Parathyroid adenoma (tissue), 2 donors: ENCODE measurements around the gene SLC17A6.

Experiments used
- H2AFZ ChIP-seq: fragments of 300-600 bp; sonication (generic); one replicate; pipeline ENCODE4 v1.7.0; 2017; ENCODE audit warnings: antibody characterized with exemption, mild to moderate bottlenecking
- H3K27ac ChIP-seq: fragments of 300-600 bp; sonication (generic); one replicate; pipeline ENCODE4 v1.7.0; 2017
- H3K27me3 ChIP-seq: fragments of 300-600 bp; sonication (generic); one replicate; pipeline ENCODE4 v1.7.0; 2017; ENCODE audit warnings: low read length; ENCODE audit not compliant: control insufficient read depth, insufficient read depth
- H3K36me3 ChIP-seq: fragments of 300-600 bp; sonication (generic); one replicate; pipeline ENCODE4 v1.7.0; 2017; ENCODE audit warnings: low read length; ENCODE audit not compliant: control insufficient read depth, insufficient read depth
- H3K4me1 ChIP-seq: fragments of 300-600 bp; sonication (generic); one replicate; pipeline ENCODE4 v1.7.0; 2017; ENCODE audit warnings: control low read depth
- H3K4me2 ChIP-seq: fragments of 300-600 bp; sonication (generic); one replicate; pipeline ENCODE4 v1.7.0; 2017; ENCODE audit warnings: low read length
- H3K4me3 ChIP-seq: fragments of 300-600 bp; sonication (generic); one replicate; pipeline ENCODE4 v1.7.0; 2017; ENCODE audit warnings: low read depth, low read length
- H3K79me2 ChIP-seq: fragments of 300-600 bp; sonication (generic); one replicate; pipeline ENCODE4 v1.7.0; 2017; ENCODE audit warnings: control low read depth
- H3K9ac ChIP-seq: fragments of 300-600 bp; sonication (generic); one replicate; pipeline ENCODE4 v1.7.0; 2017; ENCODE audit warnings: mild to moderate bottlenecking
- H3K9me3 ChIP-seq: fragments of 300-600 bp; sonication (generic); one replicate; pipeline ENCODE4 v1.7.0; 2017; ENCODE audit warnings: low read length; ENCODE audit not compliant: control insufficient read depth
- TF ChIP-seq, protein P1 (sequence below): fragments of 300-600 bp; sonication (generic); IDR thresholded peaks from one replicate; pipeline ENCODE4 v1.7.0; 2017; ENCODE audit warnings: antibody characterized with exemption, mild to moderate bottlenecking
- donor health status: primary hyperparathyroidism.

SLC17A6 gene

DNA sequence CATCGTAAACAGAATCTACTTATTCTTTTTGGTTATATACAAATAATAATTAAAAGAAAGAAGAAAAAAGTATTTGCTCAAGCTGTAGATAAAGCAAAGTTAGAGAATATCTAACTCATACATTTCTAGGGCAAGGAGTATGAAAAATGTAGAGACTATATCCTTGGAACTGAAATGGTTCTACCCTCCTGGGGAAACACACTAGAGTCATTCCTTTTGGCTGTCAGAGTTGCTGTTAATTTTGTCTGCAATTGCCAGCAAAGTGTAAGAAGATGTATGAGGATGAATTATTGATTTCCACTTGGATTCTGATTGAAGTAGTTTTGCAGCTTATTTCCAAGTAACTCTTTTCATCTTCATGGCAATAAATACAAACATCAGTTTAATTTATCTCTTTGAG lies 69.1 kb downstream of the SLC17A6 start:
- H3K27me3 ChIP-seq = no peaks in the 10 kb centered on the region
- H3K4me1 ChIP-seq = no peaks in the 10 kb centered on the region
- H3K9me3 ChIP-seq = no peaks in the 10 kb centered on the region
- TF ChIP-seq, protein P1, sequence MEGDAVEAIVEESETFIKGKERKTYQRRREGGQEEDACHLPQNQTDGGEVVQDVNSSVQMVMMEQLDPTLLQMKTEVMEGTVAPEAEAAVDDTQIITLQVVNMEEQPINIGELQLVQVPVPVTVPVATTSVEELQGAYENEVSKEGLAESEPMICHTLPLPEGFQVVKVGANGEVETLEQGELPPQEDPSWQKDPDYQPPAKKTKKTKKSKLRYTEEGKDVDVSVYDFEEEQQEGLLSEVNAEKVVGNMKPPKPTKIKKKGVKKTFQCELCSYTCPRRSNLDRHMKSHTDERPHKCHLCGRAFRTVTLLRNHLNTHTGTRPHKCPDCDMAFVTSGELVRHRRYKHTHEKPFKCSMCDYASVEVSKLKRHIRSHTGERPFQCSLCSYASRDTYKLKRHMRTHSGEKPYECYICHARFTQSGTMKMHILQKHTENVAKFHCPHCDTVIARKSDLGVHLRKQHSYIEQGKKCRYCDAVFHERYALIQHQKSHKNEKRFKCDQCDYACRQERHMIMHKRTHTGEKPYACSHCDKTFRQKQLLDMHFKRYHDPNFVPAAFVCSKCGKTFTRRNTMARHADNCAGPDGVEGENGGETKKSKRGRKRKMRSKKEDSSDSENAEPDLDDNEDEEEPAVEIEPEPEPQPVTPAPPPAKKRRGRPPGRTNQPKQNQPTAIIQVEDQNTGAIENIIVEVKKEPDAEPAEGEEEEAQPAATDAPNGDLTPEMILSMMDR = no peak
- H3K36me3 ChIP-seq = no peaks in the 10 kb centered on the region
- no peak overlapping the region for H3K4me3 ChIP-seq
- no peak overlapping the region for H2AFZ ChIP-seq
- no peak overlapping the region for H3K4me2 ChIP-seq
- no peak overlapping the region for H3K9ac ChIP-seq
- H3K79me2 ChIP-seq = no peaks in the 10 kb centered on the region
- H3K27ac ChIP-seq = no peak overlapping the region

DNA sequence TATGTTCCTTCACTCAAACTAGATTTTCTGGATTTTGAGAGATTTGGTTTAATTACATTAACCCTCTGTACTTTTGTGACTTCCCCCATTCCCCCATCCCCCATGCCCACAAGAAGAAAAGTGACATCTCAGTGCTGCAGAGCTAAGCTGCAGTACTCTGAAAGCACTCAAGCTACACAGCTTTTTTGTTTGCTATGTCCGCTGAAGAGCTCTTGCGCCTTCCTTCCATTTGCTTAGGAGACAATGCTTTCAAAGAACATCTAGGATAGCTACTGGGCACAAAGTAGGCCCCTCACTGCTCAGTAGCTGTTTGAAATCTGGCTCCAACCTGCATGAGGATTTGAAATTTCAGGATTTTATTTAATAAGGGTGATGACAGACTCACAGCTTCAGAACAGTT lies 69.7 kb downstream of the SLC17A6 start:
- Histone ChIP-seq H3K4me2 (no peak overlapping the region), H3K9ac (no peak overlapping the region), H3K36me3 (no peaks in the 10 kb centered on the region), H3K9me3 (no peaks in the 10 kb centered on the region), H3K4me3 (no peak overlapping the region), H3K79me2 (no peaks in the 10 kb centered on the region), H2AFZ (no peak overlapping the region), H3K27me3 (no peaks in the 10 kb centered on the region), H3K4me1 (no peaks in the 10 kb centered on the region), H3K27ac (no peak overlapping the region)
- TF ChIP-seq, protein P1 = no peak

DNA sequence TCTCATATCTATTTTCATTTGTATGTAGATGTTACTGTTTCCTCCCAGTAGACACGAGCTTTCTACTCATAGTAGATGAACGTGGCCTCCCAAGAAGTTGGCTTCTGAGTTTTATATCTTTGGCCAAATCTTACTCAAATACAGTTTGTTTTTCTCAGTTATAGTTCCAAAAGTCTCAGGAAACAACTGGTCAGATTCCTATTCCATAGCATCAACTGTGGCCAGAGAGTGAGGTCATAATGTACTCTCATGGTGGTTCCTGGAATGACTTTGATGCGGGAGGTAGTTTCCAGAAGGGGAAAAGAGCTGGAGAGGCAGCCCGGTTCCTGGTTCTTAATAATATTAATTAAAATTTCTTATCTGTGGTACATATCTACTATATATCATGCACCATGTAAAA lies 77.3 kb downstream of the SLC17A6 start:
- H3K4me3 ChIP-seq = no peak overlapping the region
- H3K4me2 ChIP-seq = no peak overlapping the region
- no peaks in the 10 kb centered on the region for H3K27me3 ChIP-seq
- H3K27ac ChIP-seq = no peak overlapping the region
- TF ChIP-seq, protein P1 = no peak
- H3K4me1 ChIP-seq = no peaks in the 10 kb centered on the region
- no peak overlapping the region for H2AFZ ChIP-seq
- H3K36me3 ChIP-seq = no peaks in the 10 kb centered on the region
- no peaks in the 10 kb centered on the region for H3K79me2 ChIP-seq
- H3K9ac ChIP-seq = no peak overlapping the region
- H3K9me3 ChIP-seq = no peaks in the 10 kb centered on the region

DNA sequence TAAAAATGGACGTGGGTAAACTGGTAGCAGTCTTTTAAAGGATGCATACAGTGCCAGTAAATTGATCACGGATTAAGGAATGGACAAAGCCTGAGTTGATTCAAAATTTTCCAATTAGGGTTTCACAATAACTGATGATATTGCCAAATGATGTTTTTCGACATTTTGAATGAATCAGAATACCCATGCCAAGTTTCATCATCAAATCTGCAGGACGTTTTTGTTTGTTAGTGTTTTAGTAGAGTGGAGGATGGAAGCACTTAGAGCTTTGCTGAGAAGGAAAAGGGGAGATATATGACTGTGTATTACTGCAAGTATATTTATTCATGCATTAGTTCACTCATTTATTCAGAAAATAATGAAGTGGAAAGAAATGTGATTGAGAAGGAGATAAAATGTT lies 78.3 kb downstream of the SLC17A6 start:
- Histone ChIP-seq H3K4me3 (no peak overlapping the region), H3K27ac (no peak overlapping the region), H3K4me1 (no peaks in the 10 kb centered on the region), H3K9ac (no peak overlapping the region), H3K4me2 (no peak overlapping the region), H3K36me3 (no peaks in the 10 kb centered on the region), H3K27me3 (no peaks in the 10 kb centered on the region), H3K79me2 (no peaks in the 10 kb centered on the region), H2AFZ (no peak overlapping the region), H3K9me3 (no peaks in the 10 kb centered on the region)
- TF ChIP-seq, protein P1 = no peak

DNA sequence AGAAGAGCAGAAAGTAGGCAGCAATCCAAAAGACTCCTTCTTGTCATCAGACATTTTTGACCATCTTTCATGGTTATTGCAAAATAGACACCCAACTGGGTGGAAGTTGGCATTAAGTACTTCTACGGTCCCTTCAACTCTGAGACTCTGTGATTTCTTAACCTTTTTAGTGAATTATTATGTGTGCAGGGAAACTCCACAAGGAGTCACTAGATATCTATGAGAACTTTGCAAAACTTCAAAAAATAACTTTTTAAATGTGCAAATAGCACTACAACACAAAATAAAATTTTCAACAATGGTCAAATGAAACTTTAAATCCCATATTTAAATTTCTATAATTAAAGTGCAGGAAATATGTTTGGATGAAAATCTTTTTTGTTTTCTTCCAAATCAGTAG lies 88.7 kb downstream of the SLC17A6 start:
- no peak overlapping the region for H3K4me3 ChIP-seq
- H3K9ac ChIP-seq = no peak overlapping the region
- TF ChIP-seq, protein P1 = peak; percentile 24
- H2AFZ ChIP-seq = no peak overlapping the region
- no peaks in the 10 kb centered on the region for H3K27me3 ChIP-seq
- no peaks in the 10 kb centered on the region for H3K9me3 ChIP-seq
- H3K4me2 ChIP-seq = no peak overlapping the region
- no peaks in the 10 kb centered on the region for H3K4me1 ChIP-seq
- no peak overlapping the region for H3K27ac ChIP-seq
- no peaks in the 10 kb centered on the region for H3K79me2 ChIP-seq
- H3K36me3 ChIP-seq = no peaks in the 10 kb centered on the region
